Testis (tissue), 3 donors: Measurements from ENCODE around the gene SLC50A1. TPM values are rescaled to one million over a fixed set of nuclear protein-coding genes. Genes with fewer than 3 reads are reported as not detected.

Experiments
- DNase-seq: peaks from one replicate; pipeline ENCODE4 v3.0.0-alpha.2; 2019
- H3K27ac ChIP-seq, 2 donors: fragments of 200-600 bp; sonication (generic); one replicate each; pipeline ENCODE4 v1.5.1; 2019
- H3K27me3 ChIP-seq: fragments of 200-600 bp; sonication (generic); one replicate; pipeline ENCODE4 v1.5.1; 2019
- H3K36me3 ChIP-seq: fragments of 200-600 bp; sonication (generic); one replicate; pipeline ENCODE4 v1.5.1; 2017; ENCODE audit warnings: low read depth; ENCODE audit errors: missing control alignments
- H3K4me1 ChIP-seq: fragments of 200-600 bp; sonication (generic); one replicate; pipeline ENCODE4 v1.5.1; 2019
- H3K4me3 ChIP-seq, 2 donors: fragments of 200-600 bp; sonication (generic); one replicate each; pipeline ENCODE4 v1.5.1; 2017 to 2019
- H3K9me3 ChIP-seq: fragments of 200-600 bp; sonication (generic); one replicate; pipeline ENCODE4 v1.5.1; 2017
- CTCF ChIP-seq, 3 experiments: fragments of 450-650 bp in 2 of 3; fragments of 200-600 bp in 1 of 3; sonication (generic) in 1 of 3; IDR thresholded peaks; one replicate each; pipeline ENCODE4 v1.5.1; 2016 to 2019; ENCODE audit warnings: antibody characterized with exemption in 3 of 3, mild to moderate bottlenecking in 2 of 3, moderate library complexity in 1 of 3
- POLR2A ChIP-seq: fragments of 450-650 bp; IDR thresholded peaks from one replicate; pipeline ENCODE4 v1.6.1; 2017; ENCODE audit warnings: antibody characterized with exemption, mild to moderate bottlenecking, moderate library complexity
- whole genome bisulfite sequencing, 2 donors: methylation state at CpG; one replicate each; pipeline ENCODE4 v1.1.5; 2018; 5-methylcytosine and 5-hydroxymethylcytosine counted together
- intact Hi-C: fragments of 100-400 bp; cut with DNase I; formaldehyde crosslinking; loops from one replicate; pipeline ENCODE4 v1.15.1; 2023; ENCODE audit warnings: low total_unique reads
- polyA plus RNA-seq: library from polyadenylated mRNA; stranded (reverse); fragments of 350-450 nt; fragmentation: Illumina TruSeq; extraction: RNeasy Lipid Tissue Mini Kit (QIAGEN cat#74804); gene quantifications from one replicate; pipeline ENCODE4 v1.2.3, GENCODE V29; 2014; ENCODE audit warnings: low read depth, low replicate concordance; ENCODE audit not compliant: insufficient read depth
- total RNA-seq, 2 donors: library from RNA; depleted of rRNA; stranded (reverse); fragments of >200 nt; gene quantifications; one replicate each; pipeline ENCODE4 v1.2.3, GENCODE V29; 2016

The SLC50A1 gene
- total and polyA plus RNA-seq, 3 donors from 2014 or later, result 25.2 to 33.7 (median 30.0) TPM

DNA sequence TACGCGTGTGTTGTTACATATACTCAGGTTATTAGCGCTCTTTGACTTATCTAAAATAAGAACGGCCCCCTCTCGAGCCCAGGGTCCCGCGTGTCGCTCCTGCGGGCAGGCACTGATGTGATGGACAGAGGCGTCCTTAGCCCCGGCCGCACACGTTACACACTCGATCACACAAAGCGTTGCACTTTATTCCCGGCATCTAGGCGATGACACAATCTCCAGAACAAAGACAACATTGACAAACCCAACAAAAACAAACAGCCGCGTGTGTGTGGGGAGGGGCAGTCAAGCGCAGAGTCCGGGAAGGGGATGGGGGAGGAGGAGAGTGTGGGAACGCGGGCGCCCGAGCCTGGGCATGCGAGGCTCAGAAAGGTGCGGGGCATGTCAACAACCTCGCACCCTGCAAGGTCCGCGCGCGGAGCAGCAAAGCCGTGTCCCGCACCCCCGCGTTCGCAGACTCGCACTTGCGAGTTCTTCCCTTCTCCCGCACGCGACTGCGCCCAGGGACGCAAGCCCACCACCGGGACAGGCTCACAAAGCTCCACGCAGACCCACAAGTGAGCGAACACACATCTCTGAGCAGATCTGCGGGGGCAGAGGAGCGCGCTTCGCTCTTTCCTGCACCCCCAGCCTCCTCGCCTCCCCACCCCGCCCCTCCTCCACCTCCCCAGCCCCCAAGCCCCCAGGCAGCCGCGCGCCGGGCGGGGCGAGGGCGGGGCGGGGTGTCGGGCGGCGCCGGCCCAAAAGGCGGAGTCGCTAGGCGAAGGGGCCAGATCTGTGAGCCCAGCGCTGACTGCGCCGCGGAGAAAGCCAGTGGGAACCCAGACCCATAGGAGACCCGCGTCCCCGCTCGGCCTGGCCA, 8.3 kb upstream of the SLC50A1 start, which contains the start of gene EFNA1:
Gene EFNA1, plus strand, starts transcription at position 772 of the 862 bp plus-strand sequence. CDS start 102 bp downstream, outside the sequence.
- 1% methylated on average over 38 to 66 of the region's 76 CpGs for WGBS, 2 donors
- peak; percentile 59 for DNase-seq
- peak within 1 kb of the TSS in 1 of 2 donors; percentile 44 for H3K27ac ChIP-seq
- TF ChIP-seq CTCF (IDR thresholded peaks at IDR 0.05) (no peak), POLR2A (no peak)
- intact Hi-C loops, result no loop called here
- peak within 1 kb of the TSS; percentile 34 to 58 for H3K4me3 ChIP-seq
- H3K27me3 ChIP-seq, result no peaks in the 10 kb centered on the region
- H3K9me3 ChIP-seq, result no peaks in the 10 kb centered on the region
- H3K36me3 ChIP-seq, result no peaks in the 10 kb centered on the region
- peaks cover 31% of the 10 kb centered on the region for H3K4me1 ChIP-seq

DNA sequence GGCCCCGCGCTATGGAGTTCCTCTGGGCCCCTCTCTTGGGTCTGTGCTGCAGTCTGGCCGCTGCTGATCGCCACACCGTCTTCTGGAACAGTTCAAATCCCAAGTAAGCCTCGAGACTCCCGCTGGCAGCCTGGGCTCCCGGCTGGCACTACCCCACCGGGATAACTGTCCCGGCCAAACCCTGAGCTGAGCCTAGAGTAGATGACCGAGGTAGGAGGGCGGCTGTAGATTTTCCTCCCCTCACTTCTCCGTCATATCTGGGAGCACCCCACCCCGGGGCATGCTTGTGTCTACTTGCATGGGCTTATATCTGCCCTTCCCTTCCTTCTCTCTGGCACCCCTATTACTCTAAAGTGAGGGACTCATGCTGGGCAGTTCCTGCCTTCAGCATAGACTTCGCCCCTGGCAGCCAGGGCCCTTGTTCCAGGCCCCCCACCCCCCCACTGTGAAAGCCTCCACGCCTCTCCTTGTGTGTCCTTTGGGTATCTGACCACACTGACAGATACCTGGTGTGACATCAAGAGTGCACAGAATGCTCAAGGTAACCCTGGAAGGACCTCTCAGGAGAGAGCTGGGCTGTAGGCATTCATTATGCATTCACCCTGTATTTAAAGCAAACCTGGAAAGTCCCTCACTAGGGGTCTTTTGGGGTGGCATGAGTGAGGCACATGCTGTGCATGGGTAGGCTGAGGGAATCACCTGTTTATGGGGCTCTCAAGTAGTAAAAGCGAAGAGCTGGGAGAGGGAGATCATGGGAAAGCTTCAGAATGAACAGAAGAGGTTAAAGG, 7.5 kb upstream of the SLC50A1 start:
- 6 to 8% methylated on average over 12 to 17 of the region's 17 CpGs for WGBS, 2 donors
- no peaks in the 10 kb centered on the region for H3K9me3 ChIP-seq
- H3K27me3 ChIP-seq, result no peaks in the 10 kb centered on the region
- H3K4me1 ChIP-seq, result peaks cover 31% of the 10 kb centered on the region
- TF ChIP-seq CTCF (IDR thresholded peaks at IDR 0.05), result no peak
- no peak for TF ChIP-seq POLR2A
- peak overlapping the region; percentile 34 to 58 for H3K4me3 ChIP-seq
- peak overlapping the region in 1 of 2 donors; percentile 44 for H3K27ac ChIP-seq
- intact Hi-C loops, result no loop called here
- DNase-seq, result no peak
- H3K36me3 ChIP-seq, result no peaks in the 10 kb centered on the region

DNA sequence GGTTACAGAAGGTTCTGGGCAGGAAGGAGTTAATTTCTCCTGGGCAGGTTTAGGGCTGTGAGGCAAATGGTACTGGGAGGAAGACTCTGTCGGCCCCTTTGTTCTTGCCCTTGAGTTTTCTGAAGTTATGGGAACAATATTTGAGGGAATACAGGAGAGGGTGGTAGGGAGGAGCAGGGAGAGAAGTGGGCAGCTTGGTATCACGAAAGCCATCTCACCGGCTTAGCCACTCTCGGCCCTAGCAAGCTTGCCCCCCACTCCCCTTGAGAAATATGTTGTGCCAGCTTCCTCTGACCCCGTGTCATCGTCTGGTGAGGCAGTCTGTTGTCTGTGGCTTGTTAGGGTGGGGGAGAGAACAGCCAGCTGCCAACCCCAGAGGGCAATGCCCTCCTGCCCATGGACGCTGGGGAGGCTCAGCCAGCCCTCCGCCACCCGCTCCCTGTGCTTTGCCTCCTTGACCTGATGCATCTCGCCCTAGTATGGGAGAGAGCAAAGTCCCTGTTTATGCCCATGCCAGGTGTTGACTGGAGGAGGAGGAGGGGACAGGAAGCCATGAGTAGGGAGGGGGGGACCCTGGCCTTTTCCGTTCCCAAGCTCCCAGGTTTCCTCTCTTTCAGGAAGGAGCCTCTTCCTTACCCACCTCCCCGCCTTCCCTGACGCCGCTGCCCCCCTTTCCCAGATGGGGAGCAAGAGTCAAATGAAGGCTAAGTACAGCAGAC, 6.7 kb upstream of the SLC50A1 start:
- peaks cover 31% of the 10 kb centered on the region for H3K4me1 ChIP-seq
- no peak overlapping the region for H3K4me3 ChIP-seq
- intact Hi-C loops, result no loop called here
- H3K36me3 ChIP-seq, result no peaks in the 10 kb centered on the region
- no peak for DNase-seq
- H3K9me3 ChIP-seq, result no peaks in the 10 kb centered on the region
- TF ChIP-seq CTCF (IDR thresholded peaks at IDR 0.05) (no peak), POLR2A (no peak)
- H3K27me3 ChIP-seq, result no peaks in the 10 kb centered on the region
- WGBS, 2 donors, result 29 to 41% methylated on average over 14 of the region's 14 CpGs
- H3K27ac ChIP-seq, result no peak overlapping the region

GRCh38 chr1:155130272-155131006, 5.2 kb upstream of the SLC50A1 start:
- no peak for DNase-seq
- intact Hi-C loops, result no loop called here
- 23 to 39% methylated on average over 5 to 6 of the region's 6 CpGs for WGBS, 2 donors
- Histone ChIP-seq H3K4me3 (no peak overlapping the region), H3K27ac (no peak overlapping the region), H3K27me3 (no peaks in the 10 kb centered on the region), H3K36me3 (no peaks in the 10 kb centered on the region), H3K9me3 (no peaks in the 10 kb centered on the region), H3K4me1 (peaks cover 42% of the 10 kb centered on the region)
- no peak for TF ChIP-seq CTCF (IDR thresholded peaks at IDR 0.05)
- TF ChIP-seq POLR2A, result no peak
